ENCODE results near the gene KDM3A. TPM values are rescaled to one million over a fixed set of nuclear protein-coding genes. Genes with fewer than 3 reads are reported as not detected.

Gene KDM3A
- polyA plus RNA-seq, 1 experiment: 33.0 TPM

GRCh38 chr2:86513948-86514660 lies 72.9 kb downstream of the KDM3A start:
- POLR2A ChIA-PET: no interaction called here
- CTCF ChIA-PET: no interaction called here

GRCh38 chr2:86518481-86518880 lies 77.3 kb downstream of the KDM3A start:
- Histone ChIP-seq H3K9me3 (ENCODE audit: control insufficient read depth, insufficient read depth, low read length) (no peaks in the 10 kb centered on the region), H3K4me3 (ENCODE audit: low read depth, low read length) (no peak overlapping the region), H3K27me3 (ENCODE audit: control insufficient read depth, insufficient read depth, low read length) (no peaks in the 10 kb centered on the region), H3K27ac (ENCODE audit: low read depth, low read length) (no peak overlapping the region)
- TF ChIP-seq CTCF (IDR thresholded peaks at IDR 0.05; ENCODE audit: low read depth, low read length): peak; percentile 34
- ChIA-PET CTCF (interaction anchor here (0.6 to 1.0 kb wide), 5 partner anchors 13 to 298 kb away, joined by 3 to 5 read pairs (median 3); no protein-coding TSS in a partner anchor), POLR2A (no interaction called here)
- DNase-seq (ENCODE audit: low read depth, low spot score): no peak

More at GRCh38 chr2:86513948-86514660, 72.9 kb downstream of the KDM3A start:
- Histone ChIP-seq H3K4me3 (ENCODE audit: low read depth, low read length) (no peak overlapping the region), H3K27me3 (ENCODE audit: control insufficient read depth, insufficient read depth, low read length) (no peaks in the 10 kb centered on the region), H3K27ac (ENCODE audit: low read depth, low read length) (no peak overlapping the region), H3K9me3 (ENCODE audit: control insufficient read depth, insufficient read depth, low read length) (no peaks in the 10 kb centered on the region)
- TF ChIP-seq CTCF (IDR thresholded peaks at IDR 0.05; ENCODE audit: low read depth, low read length): no peak
- no peak for DNase-seq (ENCODE audit: low read depth, low spot score)

GRCh38 chr2:86519349-86519748 lies 78.2 kb downstream of the KDM3A start:
- ChIA-PET POLR2A (no interaction called here), CTCF (no interaction called here)
- Histone ChIP-seq H3K27ac (ENCODE audit: low read depth, low read length) (no peak overlapping the region), H3K4me3 (ENCODE audit: low read depth, low read length) (no peak overlapping the region), H3K27me3 (ENCODE audit: control insufficient read depth, insufficient read depth, low read length) (no peaks in the 10 kb centered on the region), H3K9me3 (ENCODE audit: control insufficient read depth, insufficient read depth, low read length) (no peaks in the 10 kb centered on the region)
- TF ChIP-seq CTCF (IDR thresholded peaks at IDR 0.05; ENCODE audit: low read depth, low read length): no peak
- no peak for DNase-seq (ENCODE audit: low read depth, low spot score)

DNA sequence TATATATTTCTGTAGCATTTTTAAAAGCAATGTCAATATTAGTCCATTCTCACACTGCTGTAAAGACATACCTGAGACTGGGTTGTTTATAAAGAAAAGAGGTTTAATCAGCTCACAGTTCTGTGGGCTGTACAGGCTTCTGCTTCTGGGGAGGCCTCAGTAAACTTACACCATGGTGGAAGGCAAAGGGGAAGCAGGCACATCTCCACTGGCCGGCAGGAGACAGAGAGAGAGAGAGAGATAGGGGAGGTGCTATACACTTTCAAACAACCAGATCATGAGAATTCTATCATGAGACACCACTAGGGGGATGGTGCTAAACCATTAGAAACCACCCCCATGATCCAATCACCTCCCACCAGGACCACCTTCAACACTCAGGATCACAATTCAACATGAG lies 79.0 kb downstream of the KDM3A start:
- Histone ChIP-seq H3K27ac (ENCODE audit: low read depth, low read length) (no peak overlapping the region), H3K9me3 (ENCODE audit: control insufficient read depth, insufficient read depth, low read length) (no peaks in the 10 kb centered on the region), H3K4me3 (ENCODE audit: low read depth, low read length) (no peak overlapping the region), H3K27me3 (ENCODE audit: control insufficient read depth, insufficient read depth, low read length) (no peaks in the 10 kb centered on the region)
- TF ChIP-seq CTCF (IDR thresholded peaks at IDR 0.05; ENCODE audit: low read depth, low read length): no peak
- POLR2A ChIA-PET: no interaction called here
- CTCF ChIA-PET: no interaction called here
- DNase-seq (ENCODE audit: low read depth, low spot score): no peak

DNA sequence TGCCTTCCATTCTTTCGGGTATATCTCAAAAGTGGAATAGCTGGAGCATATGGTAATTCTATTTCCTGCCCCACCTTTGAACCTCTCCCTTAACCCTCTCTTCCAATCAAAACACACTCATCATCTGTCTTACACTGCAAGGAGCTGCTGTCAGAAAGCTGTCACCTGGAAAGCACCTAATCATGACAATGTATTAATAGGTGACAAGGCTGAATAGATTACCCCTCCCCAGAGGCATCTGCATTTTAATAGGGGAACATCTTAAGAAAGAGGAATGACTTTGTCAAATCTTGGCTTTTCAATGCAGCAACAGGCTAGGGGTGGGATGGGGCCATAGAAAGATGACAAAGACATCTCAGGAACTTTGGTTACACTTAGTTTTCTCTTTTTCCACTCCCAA lies 80.8 kb downstream of the KDM3A start:
- Histone ChIP-seq H3K27me3 (ENCODE audit: control insufficient read depth, insufficient read depth, low read length) (no peaks in the 10 kb centered on the region), H3K27ac (ENCODE audit: low read depth, low read length) (no peak overlapping the region), H3K9me3 (ENCODE audit: control insufficient read depth, insufficient read depth, low read length) (no peaks in the 10 kb centered on the region), H3K4me3 (ENCODE audit: low read depth, low read length) (no peak overlapping the region)
- ChIA-PET POLR2A (no interaction called here), CTCF (no interaction called here)
- no peak for DNase-seq (ENCODE audit: low read depth, low spot score)
- TF ChIP-seq CTCF (IDR thresholded peaks at IDR 0.05; ENCODE audit: low read depth, low read length): no peak

Data from AG04450 (cell line).